Keratinocyte (primary cell): ENCODE results near the gene MYO15B. TPM values are rescaled to one million over a fixed set of nuclear protein-coding genes. Genes with fewer than 3 reads are reported as not detected.

Experiments used
- DNase-seq: peaks from one replicate; pipeline ENCODE4 v3.0.0-alpha.2; 2011; ENCODE audit warnings: low read depth, missing footprints, low spot score
- FAIRE-seq: peaks from 2 replicates; lab custom pipeline; 2011; peaks lifted over from hg19 to GRCh38; lab: Jason Lieb, UNC
- H2AFZ ChIP-seq: 2 replicates; pipeline ENCODE4 v1.6.0; 2012; ENCODE audit warnings: low read length, control low read depth, inconsistent platforms; ENCODE audit not compliant: control insufficient read depth
- H3K27ac ChIP-seq: 2 replicates; pipeline ENCODE4 v1.5.1; 2011; ENCODE audit warnings: low read length; ENCODE audit not compliant: control insufficient read depth, insufficient read depth
- H3K27me3 ChIP-seq: 3 replicates; pipeline ENCODE4 v1.6.0; 2011; ENCODE audit warnings: low read length; ENCODE audit not compliant: control insufficient read depth, insufficient read depth; ENCODE audit errors: extremely low read depth
- H3K36me3 ChIP-seq, 2 experiments: 2 replicates in 1 of 2; 3 replicates in 1 of 2; pipeline ENCODE4 v1.5.1; 2011; ENCODE audit warnings: low read length in 2 of 2, mild to moderate bottlenecking in 1 of 2; ENCODE audit not compliant: control insufficient read depth in 2 of 2, insufficient read depth in 2 of 2; ENCODE audit errors: extremely low read depth in 1 of 2
- H3K4me1 ChIP-seq: 3 replicates; pipeline ENCODE4 v1.5.1; 2011; ENCODE audit warnings: low read length; ENCODE audit not compliant: control insufficient read depth, insufficient read depth; ENCODE audit errors: extremely low read depth
- H3K4me2 ChIP-seq: 3 replicates; pipeline ENCODE4 v1.6.0; 2011; ENCODE audit warnings: low read depth, low read length; ENCODE audit not compliant: control insufficient read depth, insufficient read depth; ENCODE audit errors: extremely low read depth
- H3K4me3 ChIP-seq, 3 experiments: fragments of 200-600 bp in 1 of 3; sonication (generic) in 1 of 3; 2 replicates in 2 of 3; 3 replicates in 1 of 3; pipeline ENCODE4 v1.5.1; 2011 to 2016; ENCODE audit warnings: low read length in 3 of 3, mild to moderate bottlenecking in 3 of 3, control low read depth in 2 of 3, inconsistent platforms in 1 of 3, low read depth in 1 of 3, mixed read lengths in 1 of 3, mixed run types in 1 of 3, moderate library complexity in 1 of 3; ENCODE audit not compliant: control insufficient read depth in 2 of 3, insufficient read depth in 2 of 3; ENCODE audit errors: extremely low read depth in 1 of 3
- H3K79me2 ChIP-seq: 2 replicates; pipeline ENCODE4 v1.6.0; 2012; ENCODE audit warnings: low read length; ENCODE audit not compliant: control insufficient read depth, insufficient read depth
- H3K9ac ChIP-seq: 3 replicates; pipeline ENCODE4 v1.6.0; 2011; ENCODE audit warnings: low read length; ENCODE audit not compliant: control insufficient read depth, insufficient read depth; ENCODE audit errors: extremely low read depth
- H3K9me1 ChIP-seq: 3 replicates; pipeline ENCODE4 v1.6.0; 2011; ENCODE audit warnings: low read length; ENCODE audit not compliant: control insufficient read depth, insufficient read depth; ENCODE audit errors: extremely low read depth
- H3K9me3 ChIP-seq: 2 replicates; pipeline ENCODE4 v1.5.1; 2012; ENCODE audit warnings: low read depth, low read length; ENCODE audit not compliant: control insufficient read depth
- H4K20me1 ChIP-seq: 3 replicates; pipeline ENCODE4 v1.6.0; 2011; ENCODE audit warnings: low read length; ENCODE audit not compliant: control insufficient read depth, insufficient read depth; ENCODE audit errors: extremely low read depth
- EZH2 ChIP-seq: IDR thresholded peaks from one replicate; pipeline ENCODE4 v1.6.1; 2012; ENCODE audit warnings: inconsistent platforms, mild to moderate bottlenecking, low read length, moderate library complexity
- dilution Hi-C: fragments of 300-500 bp; cut with MboI; formaldehyde crosslinking; loops from one replicate; pipeline ENCODE4 v1.7.0; 2020; ENCODE audit warnings: low sequenced_read_pairs; ENCODE audit not compliant: extremely low pct_ligation_motif_present
- polyA plus RNA-seq, 5 experiments: library from polyadenylated mRNA; depleted of rRNA in 3 of 5; stranded (reverse) in 3 of 5; stranded (forward) in 1 of 5; unstranded in 1 of 5; fragments of >200 nt; gene quantifications; 1 replicate in 1 of 5; 2 replicates in 3 of 5; 3 replicates in 1 of 5; pipeline versions ENCODE4 v1.2.1 to v1.2.3, GENCODE V29; 2011 to 2012; ENCODE audit warnings: missing spikeins in 2 of 5, low read depth in 1 of 5, low replicate concordance in 1 of 5
- TF ChIP-seq, protein P1 (sequence below), 3 experiments: IDR thresholded peaks in 1 of 3; conservative IDR thresholded peaks in 1 of 3; optimal IDR thresholded peaks in 1 of 3; 2 replicates in 2 of 3; 3 replicates in 1 of 3; pipeline versions ENCODE3 to v1.5.1; 2011; ENCODE audit warnings: low read length in 3 of 3, mild to moderate bottlenecking in 3 of 3, moderate library complexity in 2 of 3, control low read depth in 1 of 3, inconsistent platforms in 1 of 3; ENCODE audit not compliant: insufficient read depth in 2 of 3; ENCODE audit errors: extremely low read depth in 1 of 3

Gene MYO15B
- polyA plus RNA-seq, 1 donor (not counting 4 experiments of a cell fraction or from before 2014, with no cell fraction given) = 0.14 TPM

DNA sequence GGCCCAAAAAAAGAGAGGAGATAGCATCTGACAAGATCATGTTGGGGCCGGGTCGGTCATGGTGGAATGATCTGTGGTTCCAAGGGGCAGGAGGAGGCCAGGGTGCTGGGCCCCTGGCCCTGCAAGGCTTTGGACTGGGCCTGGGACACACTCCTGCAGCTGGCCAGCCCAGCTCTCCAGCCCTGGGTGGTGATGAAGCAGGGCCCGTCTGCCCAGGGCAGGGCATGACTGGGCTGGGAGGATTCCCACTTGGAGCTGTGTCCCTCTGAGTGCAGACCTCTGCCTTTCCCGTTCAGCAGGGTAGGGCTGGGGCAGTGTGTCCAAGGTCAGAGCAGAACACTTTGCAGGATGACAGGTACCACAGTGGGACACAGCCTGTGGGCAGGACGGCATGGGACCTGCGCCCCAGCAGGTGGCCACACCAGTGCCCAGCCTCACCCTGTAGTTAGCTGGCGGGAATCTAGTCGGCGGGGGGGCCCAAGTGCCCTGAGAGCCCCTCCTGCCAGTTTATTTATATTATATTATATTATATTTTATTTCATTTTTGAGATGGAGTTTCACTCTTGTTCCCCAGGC lies 27.6 kb upstream of the MYO15B start:
- Histone ChIP-seq H3K27me3 (no peaks in the 10 kb centered on the region), H4K20me1 (peaks cover 2% of the 10 kb centered on the region), H2AFZ (no peak overlapping the region), H3K4me1 (no peaks in the 10 kb centered on the region), H3K79me2 (no peaks in the 10 kb centered on the region), H3K36me3 (peaks cover 3 to 12% of the 10 kb centered on the region in 2 experiments), H3K9me1 (no peaks in the 10 kb centered on the region), H3K4me2 (no peak overlapping the region), H3K27ac (no peak overlapping the region), H3K4me3 (no peak overlapping the region), H3K9ac (no peak overlapping the region), H3K9me3 (no peaks in the 10 kb centered on the region)
- TF ChIP-seq EZH2 = no peak
- no peak for FAIRE-seq
- DNase-seq = no peak
- dilution Hi-C loops = no loop called here

DNA sequence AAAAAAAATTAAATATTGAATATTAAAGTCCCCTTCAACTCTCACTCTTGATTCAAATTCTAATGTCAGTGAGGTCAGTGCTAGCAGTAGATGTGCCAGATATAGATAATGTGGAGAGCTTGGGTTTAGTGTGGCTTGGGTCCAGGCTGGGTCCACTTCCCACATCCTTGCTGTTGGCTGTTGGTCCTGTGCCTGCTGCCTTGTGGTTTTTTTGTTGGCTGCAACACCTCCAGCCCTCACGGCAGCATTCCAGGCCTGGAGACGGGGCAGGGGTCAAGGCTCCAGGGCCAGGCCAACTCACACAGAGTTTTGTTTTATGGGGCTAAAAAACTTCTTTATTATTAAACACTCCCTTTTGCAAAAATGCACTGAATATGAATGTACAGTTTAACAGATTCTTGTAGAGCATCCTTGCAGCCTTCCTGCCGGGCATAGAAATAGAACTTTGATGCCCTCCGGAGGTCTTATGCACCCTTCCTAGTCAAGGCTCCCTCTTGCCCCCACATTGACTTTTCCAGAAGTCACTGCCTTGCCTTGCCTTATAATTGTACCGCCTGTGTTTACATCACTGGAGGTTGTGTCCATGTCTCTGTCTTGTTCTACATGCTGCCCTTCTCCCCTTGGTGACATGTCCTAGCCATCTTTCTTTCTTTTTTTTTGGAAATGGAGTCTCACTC lies 25.5 kb upstream of the MYO15B start:
- Histone ChIP-seq H4K20me1 (no peaks in the 10 kb centered on the region), H3K9me1 (no peaks in the 10 kb centered on the region), H3K79me2 (no peaks in the 10 kb centered on the region), H3K36me3 (peaks cover 3 to 19% of the 10 kb centered on the region in 2 experiments), H2AFZ (no peak overlapping the region), H3K4me1 (no peaks in the 10 kb centered on the region), H3K27ac (no peak overlapping the region), H3K4me2 (no peak overlapping the region), H3K9ac (no peak overlapping the region), H3K27me3 (no peaks in the 10 kb centered on the region), H3K4me3 (no peak overlapping the region), H3K9me3 (no peaks in the 10 kb centered on the region)
- TF ChIP-seq EZH2 = no peak
- TF ChIP-seq, protein P1, sequence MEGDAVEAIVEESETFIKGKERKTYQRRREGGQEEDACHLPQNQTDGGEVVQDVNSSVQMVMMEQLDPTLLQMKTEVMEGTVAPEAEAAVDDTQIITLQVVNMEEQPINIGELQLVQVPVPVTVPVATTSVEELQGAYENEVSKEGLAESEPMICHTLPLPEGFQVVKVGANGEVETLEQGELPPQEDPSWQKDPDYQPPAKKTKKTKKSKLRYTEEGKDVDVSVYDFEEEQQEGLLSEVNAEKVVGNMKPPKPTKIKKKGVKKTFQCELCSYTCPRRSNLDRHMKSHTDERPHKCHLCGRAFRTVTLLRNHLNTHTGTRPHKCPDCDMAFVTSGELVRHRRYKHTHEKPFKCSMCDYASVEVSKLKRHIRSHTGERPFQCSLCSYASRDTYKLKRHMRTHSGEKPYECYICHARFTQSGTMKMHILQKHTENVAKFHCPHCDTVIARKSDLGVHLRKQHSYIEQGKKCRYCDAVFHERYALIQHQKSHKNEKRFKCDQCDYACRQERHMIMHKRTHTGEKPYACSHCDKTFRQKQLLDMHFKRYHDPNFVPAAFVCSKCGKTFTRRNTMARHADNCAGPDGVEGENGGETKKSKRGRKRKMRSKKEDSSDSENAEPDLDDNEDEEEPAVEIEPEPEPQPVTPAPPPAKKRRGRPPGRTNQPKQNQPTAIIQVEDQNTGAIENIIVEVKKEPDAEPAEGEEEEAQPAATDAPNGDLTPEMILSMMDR (optimal IDR thresholded peaks at IDR 0.05 in 1 of 3, IDR thresholded peaks at IDR 0.05 in 1 of 3, conservative IDR thresholded peaks at IDR 0.05 in 1 of 3; ENCODE audit: extremely low read depth in 1 of 3, insufficient read depth in 2 of 3, low read length in 3 of 3) = no peak
- dilution Hi-C loops = no loop called here
- DNase-seq = no peak
- FAIRE-seq = no peak
